ENCODE measurements around the gene ASTL.

GRCh38 chr2:96114903-96115581 is 23.3 kb downstream of the ASTL start:
- TF ChIP-seq POLR2A (conservative IDR thresholded peaks at IDR 0.05), result no peak
- no peak for TF ChIP-seq STAT5B (CRISPR knock-in tag; IDR thresholded peaks at IDR 0.05)
- no peak for TF ChIP-seq KLF1 (tag; IDR thresholded peaks at IDR 0.05)
- TF ChIP-seq PCBP2 (IDR thresholded peaks at IDR 0.05; ENCODE audit: low read depth, low read length, poor library complexity, severe bottlenecking), result no peak
- TF ChIP-seq RNF2 (IDR thresholded peaks at IDR 0.05), result no peak
- no peak for TF ChIP-seq TCF7L2 (IDR thresholded peaks at IDR 0.05; ENCODE audit: low read depth, low read length)
